Measurements from ENCODE around the gene CHPT1. TPM values are rescaled to one million over a fixed set of nuclear protein-coding genes. Genes with fewer than 3 reads are reported as not detected.
A peak's percentile ranks its signal among the peaks of the same experiment; 100 is the strongest.
"Not testable (repeated sequence)": the region's sequence is repeated elsewhere in the genome, so short reads cannot be mapped to it uniquely, and the experiment has no call there.

The CHPT1 gene
- total and polyA plus RNA-seq, 12 donors = 42.2 to 215 (median 108) TPM

- WGBS, 2 donors = 83 to 87% methylated on average over 2 of the region's 2 CpGs
- peaks cover 0 to 11% (median 8%) of the 10 kb centered on the region in 9 donors for H3K4me1 ChIP-seq
- H3K27ac ChIP-seq = no peak overlapping the region
- no peak for DNase-seq
- no peaks in the 10 kb centered on the region for H3K36me3 ChIP-seq
- no peaks in the 10 kb centered on the region for H3K27me3 ChIP-seq
- TF ChIP-seq CTCF (IDR thresholded peaks at IDR 0.05) = no peak
- no peak for ATAC-seq
- H3K9me3 ChIP-seq = no peaks in the 10 kb centered on the region
- H3K4me3 ChIP-seq = no peak overlapping the region
- intact Hi-C loops (cut with DNase I) = loop anchor here in 3 of 10 donors (10.0 kb wide), 2 partner anchors 79 to 159 kb away; partner anchors contain the start of gene GNPTAB (in 1 of the 3)
Observed at GRCh38 chr12:101675555-101675954, 21.9 kb upstream of the CHPT1 start.

- not testable (repeated sequence) for ATAC-seq, H3K9me3 ChIP-seq, DNase-seq, H3K27me3 ChIP-seq, H3K4me3 ChIP-seq, H3K36me3 ChIP-seq, H3K27ac ChIP-seq
- WGBS, 2 donors = 63 to 68% methylated on average over 3 of the region's 3 CpGs
- peaks cover 0 to 17% (median 11%) of the 10 kb centered on the region in 9 donors for H3K4me1 ChIP-seq
- intact Hi-C loops (cut with DNase I) = loop anchor here in 3 of 10 donors (10.0 kb wide), 2 partner anchors 78 to 158 kb away; partner anchors contain the start of gene GNPTAB (in 1 of the 3)
Observed at GRCh38 chr12:101676497-101676896, 20.9 kb upstream of the CHPT1 start.

GRCh38 chr12:101678081-101678480 is 19.4 kb upstream of the CHPT1 start:
- DNase-seq = no peak
- Histone ChIP-seq H3K27me3 (no peaks in the 10 kb centered on the region), H3K27ac (no peak overlapping the region), H3K9me3 (no peaks in the 10 kb centered on the region), H3K4me3 (no peak overlapping the region), H3K36me3 (no peaks in the 10 kb centered on the region), H3K4me1 (peaks cover 0 to 17% (median 11%) of the 10 kb centered on the region in 9 donors)
- TF ChIP-seq CTCF (IDR thresholded peaks at IDR 0.05) = no peak
- ATAC-seq = no peak
- intact Hi-C loops (cut with DNase I) = loop anchor here in 3 of 10 donors (10.0 kb wide), 2 partner anchors 77 to 157 kb away; partner anchors contain the start of gene GNPTAB (in 1 of the 3)

- Histone ChIP-seq H3K4me3 (no peak overlapping the region), H3K36me3 (no peaks in the 10 kb centered on the region), H3K27me3 (no peaks in the 10 kb centered on the region), H3K9me3 (no peaks in the 10 kb centered on the region), H3K4me1 (peaks cover 0 to 17% (median 11%) of the 10 kb centered on the region in 9 donors), H3K27ac (peak overlapping the region in 8 of 10 donors; percentile 34 to 77 (median 60))
- intact Hi-C loops (cut with DNase I) = no loop called here
- TF ChIP-seq CTCF (IDR thresholded peaks at IDR 0.05) = no peak
- DNase-seq (no peak), ATAC-seq (peak in 6 of 8 donors; percentile 68 to 98 (median 74))
- WGBS, 2 donors = 63 to 77% methylated on average over 3 of the region's 3 CpGs
Observed at GRCh38 chr12:101680240-101680639, 17.2 kb upstream of the CHPT1 start.

- Histone ChIP-seq H3K4me1 (peaks cover 0 to 17% (median 11%) of the 10 kb centered on the region in 9 donors), H3K27me3 (no peaks in the 10 kb centered on the region), H3K4me3 (no peak overlapping the region), H3K36me3 (no peaks in the 10 kb centered on the region), H3K9me3 (no peaks in the 10 kb centered on the region), H3K27ac (peak overlapping the region in 8 of 10 donors; percentile 34 to 77 (median 60))
- DNase-seq (no peak), ATAC-seq (peak in 7 of 8 donors; percentile 48 to 87 (median 65))
- intact Hi-C loops (cut with DNase I) = no loop called here
- TF ChIP-seq CTCF (IDR thresholded peaks at IDR 0.05) = no peak
Observed at GRCh38 chr12:101680647-101681046, 16.8 kb upstream of the CHPT1 start.

- H3K27me3 ChIP-seq; DNase-seq; ATAC-seq; H3K27ac ChIP-seq; H3K36me3 ChIP-seq; intact Hi-C loops (cut with DNase I); H3K9me3 ChIP-seq; H3K4me3 ChIP-seq: not testable (repeated sequence)
- peaks cover 0 to 19% (median 11%) of the 10 kb centered on the region in 9 donors for H3K4me1 ChIP-seq
- 65 to 77% methylated on average over 6 of the region's 6 CpGs for WGBS, 2 donors
Observed at GRCh38 chr12:101681627-101682026, 15.8 kb upstream of the CHPT1 start.

All from heart right ventricle (tissue), 16 donors.